Ishikawa (cell line): ENCODE measurements around the gene TAOK2.

ENCODE experiments used
- CEBPB ChIP-seq: IDR thresholded peaks from 2 replicates; pipeline ENCODE4 v1.6.1; 2012
- CREB1 ChIP-seq: IDR thresholded peaks from 2 replicates; pipeline ENCODE4 v1.6.1; 2012; ENCODE audit warnings: low read depth
- EGR1 ChIP-seq: IDR thresholded peaks from 2 replicates; pipeline ENCODE4 v1.6.1; 2012
- EP300 ChIP-seq: IDR thresholded peaks from 2 replicates; pipeline ENCODE4 v1.6.1; 2012; ENCODE audit warnings: borderline replicate concordance
- FOXM1 ChIP-seq: IDR thresholded peaks from 2 replicates; pipeline ENCODE4 v1.6.1; 2012; ENCODE audit warnings: low read depth, borderline replicate concordance
- NFIC ChIP-seq: IDR thresholded peaks from 2 replicates; pipeline ENCODE4 v1.6.1; 2012
- RAD21 ChIP-seq: IDR thresholded peaks from 2 replicates; pipeline ENCODE4 v1.6.1; 2012; ENCODE audit warnings: low read depth
- TAF1 ChIP-seq: IDR thresholded peaks from 2 replicates; pipeline ENCODE4 v1.6.1; 2012; ENCODE audit warnings: low read depth, mild to moderate bottlenecking
- TCF12 ChIP-seq: IDR thresholded peaks from 2 replicates; pipeline ENCODE4 v1.6.1; 2012; ENCODE audit warnings: low read depth
- TEAD4 ChIP-seq: IDR thresholded peaks from 2 replicates; pipeline ENCODE4 v1.6.1; 2012
- YY1 ChIP-seq: IDR thresholded peaks from 2 replicates; pipeline ENCODE4 v1.6.1; 2012; ENCODE audit warnings: low read depth
- ZBTB7A ChIP-seq: IDR thresholded peaks from 2 replicates; pipeline ENCODE4 v1.6.1; 2012; ENCODE audit warnings: low read depth
- TF ChIP-seq, protein P1 (sequence below): IDR thresholded peaks from 2 replicates; pipeline ENCODE4 v1.6.1; 2012
- TF ChIP-seq, protein P2 (sequence below): IDR thresholded peaks from 2 replicates; pipeline ENCODE4 v1.6.1; 2012; ENCODE audit warnings: low read depth, mild to moderate bottlenecking
- TF ChIP-seq, protein P3 (sequence below): IDR thresholded peaks from 2 replicates; pipeline ENCODE4 v1.6.1; 2012

The TAOK2 gene

DNA sequence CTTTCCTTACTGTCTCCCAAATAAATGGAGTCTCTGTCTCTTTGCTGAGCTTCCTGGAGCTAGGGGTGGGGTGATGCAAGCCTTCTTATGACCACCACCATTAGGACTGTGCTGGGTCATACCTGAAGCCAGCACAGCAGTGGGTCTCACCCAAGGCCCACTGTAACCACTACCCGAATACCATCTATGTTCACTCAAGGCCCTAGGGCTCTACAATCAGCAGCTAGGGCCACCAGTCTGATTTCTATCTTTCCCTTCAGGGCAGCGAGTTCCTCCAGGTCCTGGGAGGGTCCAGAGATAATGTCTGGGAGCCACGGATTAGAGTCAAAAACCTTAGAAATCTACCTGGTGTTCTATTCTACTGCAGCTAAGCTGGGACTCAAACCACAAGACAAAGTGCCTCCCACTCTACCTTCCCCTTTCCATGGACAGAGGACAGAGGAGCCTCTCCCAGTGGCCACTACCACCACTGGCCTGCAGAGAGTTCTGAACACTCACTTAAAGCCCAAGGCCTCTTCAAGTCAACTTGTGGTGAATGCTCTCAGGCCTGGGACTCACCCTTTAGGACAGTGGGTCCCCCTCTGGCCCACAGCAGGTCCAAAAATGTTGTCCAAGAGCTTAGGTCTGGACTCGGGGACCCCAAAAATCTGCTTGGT is 22.7 kb upstream of the TAOK2 start:
- TF ChIP-seq TCF12 (no peak), YY1 (no peak), CEBPB (no peak), EGR1 (no peak), CREB1 (no peak), TEAD4 (no peak), TAF1 (no peak), EP300 (no peak), FOXM1 (no peak), RAD21 (no peak), NFIC (no peak), ZBTB7A (no peak)
- TF ChIP-seq, protein P1, sequence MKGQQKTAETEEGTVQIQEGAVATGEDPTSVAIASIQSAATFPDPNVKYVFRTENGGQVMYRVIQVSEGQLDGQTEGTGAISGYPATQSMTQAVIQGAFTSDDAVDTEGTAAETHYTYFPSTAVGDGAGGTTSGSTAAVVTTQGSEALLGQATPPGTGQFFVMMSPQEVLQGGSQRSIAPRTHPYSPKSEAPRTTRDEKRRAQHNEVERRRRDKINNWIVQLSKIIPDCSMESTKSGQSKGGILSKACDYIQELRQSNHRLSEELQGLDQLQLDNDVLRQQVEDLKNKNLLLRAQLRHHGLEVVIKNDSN = no peak
- TF ChIP-seq, protein P2, sequence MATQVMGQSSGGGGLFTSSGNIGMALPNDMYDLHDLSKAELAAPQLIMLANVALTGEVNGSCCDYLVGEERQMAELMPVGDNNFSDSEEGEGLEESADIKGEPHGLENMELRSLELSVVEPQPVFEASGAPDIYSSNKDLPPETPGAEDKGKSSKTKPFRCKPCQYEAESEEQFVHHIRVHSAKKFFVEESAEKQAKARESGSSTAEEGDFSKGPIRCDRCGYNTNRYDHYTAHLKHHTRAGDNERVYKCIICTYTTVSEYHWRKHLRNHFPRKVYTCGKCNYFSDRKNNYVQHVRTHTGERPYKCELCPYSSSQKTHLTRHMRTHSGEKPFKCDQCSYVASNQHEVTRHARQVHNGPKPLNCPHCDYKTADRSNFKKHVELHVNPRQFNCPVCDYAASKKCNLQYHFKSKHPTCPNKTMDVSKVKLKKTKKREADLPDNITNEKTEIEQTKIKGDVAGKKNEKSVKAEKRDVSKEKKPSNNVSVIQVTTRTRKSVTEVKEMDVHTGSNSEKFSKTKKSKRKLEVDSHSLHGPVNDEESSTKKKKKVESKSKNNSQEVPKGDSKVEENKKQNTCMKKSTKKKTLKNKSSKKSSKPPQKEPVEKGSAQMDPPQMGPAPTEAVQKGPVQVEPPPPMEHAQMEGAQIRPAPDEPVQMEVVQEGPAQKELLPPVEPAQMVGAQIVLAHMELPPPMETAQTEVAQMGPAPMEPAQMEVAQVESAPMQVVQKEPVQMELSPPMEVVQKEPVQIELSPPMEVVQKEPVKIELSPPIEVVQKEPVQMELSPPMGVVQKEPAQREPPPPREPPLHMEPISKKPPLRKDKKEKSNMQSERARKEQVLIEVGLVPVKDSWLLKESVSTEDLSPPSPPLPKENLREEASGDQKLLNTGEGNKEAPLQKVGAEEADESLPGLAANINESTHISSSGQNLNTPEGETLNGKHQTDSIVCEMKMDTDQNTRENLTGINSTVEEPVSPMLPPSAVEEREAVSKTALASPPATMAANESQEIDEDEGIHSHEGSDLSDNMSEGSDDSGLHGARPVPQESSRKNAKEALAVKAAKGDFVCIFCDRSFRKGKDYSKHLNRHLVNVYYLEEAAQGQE = no peak
- TF ChIP-seq, protein P3, sequence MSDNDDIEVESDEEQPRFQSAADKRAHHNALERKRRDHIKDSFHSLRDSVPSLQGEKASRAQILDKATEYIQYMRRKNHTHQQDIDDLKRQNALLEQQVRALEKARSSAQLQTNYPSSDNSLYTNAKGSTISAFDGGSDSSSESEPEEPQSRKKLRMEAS = no peak

DNA sequence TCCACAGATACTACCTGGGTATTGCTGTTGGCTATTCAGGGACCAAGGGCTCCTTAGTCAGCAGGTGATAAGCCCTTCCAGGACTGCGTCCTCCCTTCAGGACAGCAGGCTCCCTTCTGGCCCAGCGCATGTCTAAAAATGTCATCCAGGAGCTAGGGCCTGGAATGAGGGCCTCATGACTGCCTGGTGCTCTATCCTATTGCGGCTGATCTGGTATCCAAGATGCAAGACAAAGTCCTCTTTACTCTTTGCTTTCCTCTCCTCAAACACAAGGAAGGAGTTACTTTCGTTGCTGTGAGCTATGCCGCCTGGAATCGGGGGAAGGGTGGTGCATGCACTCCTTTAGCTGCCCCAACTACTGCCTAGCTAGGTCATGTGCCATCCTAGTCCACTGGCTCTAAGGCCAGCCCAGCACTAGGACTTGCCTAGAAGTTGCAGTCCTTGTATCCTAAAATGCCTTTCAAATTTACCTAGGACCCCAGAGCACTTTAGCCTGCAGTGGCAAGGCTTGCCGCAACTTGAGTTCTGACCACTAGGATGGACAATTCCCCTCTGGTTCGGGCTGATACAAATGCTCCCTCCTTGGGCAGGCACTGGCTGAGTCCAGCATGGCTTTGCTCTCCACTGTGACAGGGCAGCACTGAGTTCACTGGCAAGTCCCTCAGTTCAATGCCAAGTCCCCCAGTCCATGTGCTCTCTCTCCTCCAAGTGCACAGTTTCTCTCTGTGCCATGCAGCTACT is 21.9 kb upstream of the TAOK2 start:
- TF ChIP-seq TCF12 (no peak), CEBPB (no peak), RAD21 (no peak), TAF1 (no peak), ZBTB7A (no peak), NFIC (no peak), EGR1 (no peak), CREB1 (no peak), TEAD4 (no peak), YY1 (no peak)
- TF ChIP-seq, protein P2 = no peak
- TF ChIP-seq, protein P1 = no peak

DNA sequence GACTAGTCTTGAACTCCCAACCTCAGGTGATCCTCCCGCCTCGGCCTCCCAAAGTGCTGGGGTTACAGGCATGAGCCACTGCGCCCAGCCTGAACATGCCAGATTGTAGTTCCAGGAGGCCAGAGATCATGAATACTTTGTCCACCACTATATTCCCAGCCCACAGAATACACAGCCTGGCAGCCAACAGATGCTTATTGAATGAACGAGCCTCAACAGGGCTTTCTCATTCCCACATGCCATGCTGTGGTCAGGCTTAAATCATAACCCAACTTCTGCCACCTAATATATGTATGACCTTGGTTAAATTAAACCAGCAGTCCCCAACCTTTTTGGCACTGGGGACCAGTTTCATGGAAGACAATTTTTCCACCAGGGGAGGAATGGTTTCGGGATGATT is 14.9 kb upstream of the TAOK2 start:
- TF ChIP-seq, protein P2 = no peak
- TF ChIP-seq, protein P1 = no peak
- TF ChIP-seq RAD21 (no peak), FOXM1 (no peak), TCF12 (no peak), ZBTB7A (no peak), YY1 (no peak), TEAD4 (no peak)

DNA sequence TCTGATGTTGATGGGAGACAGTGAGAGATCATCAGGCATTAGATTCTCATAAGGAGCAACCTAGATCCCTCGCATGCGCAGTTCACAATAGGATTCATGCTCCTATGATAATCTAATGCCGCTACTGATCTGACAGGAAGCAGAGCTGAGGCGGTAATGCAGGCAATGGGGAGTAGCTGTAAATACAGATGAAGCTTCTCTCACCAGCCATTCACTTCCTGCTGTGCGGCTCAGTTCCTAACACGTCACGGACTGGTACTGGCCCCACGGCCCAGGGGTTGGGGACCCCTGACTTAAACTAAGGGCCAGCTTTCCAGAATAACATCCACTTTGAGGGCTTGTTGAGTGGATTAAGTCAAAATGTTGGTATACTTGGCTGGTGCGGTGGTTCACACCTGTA is 14.4 kb upstream of the TAOK2 start:
- TF ChIP-seq TAF1 (no peak), FOXM1 (no peak), YY1 (no peak), TEAD4 (no peak), TCF12 (no peak), CREB1 (no peak), CEBPB (no peak), EGR1 (no peak)
- TF ChIP-seq, protein P2 = no peak
- TF ChIP-seq, protein P1 = no peak
- TF ChIP-seq, protein P3 = no peak
